Panc1 (cell line): ENCODE results near the gene ALG5.

Experiments
- CTCF ChIP-seq: fragments of 450-650 bp; IDR thresholded peaks from 2 replicates; pipeline ENCODE4 v1.5.1; 2017; ENCODE audit warnings: mild to moderate bottlenecking
- TCF7L2 ChIP-seq: IDR thresholded peaks from 2 replicates; pipeline ENCODE4 v1.6.1; 2011; ENCODE audit warnings: mild to moderate bottlenecking, low read depth, low read length, inconsistent platforms

GRCh38 chr13:37011788-37012187 lies 12.6 kb upstream of the ALG5 start:
- TF ChIP-seq CTCF (no peak), TCF7L2 (no peak)
